Neural crest cell (in vitro differentiated cells): ENCODE data around the gene ZNF343. TPM values are rescaled to one million over a fixed set of nuclear protein-coding genes. Genes with fewer than 3 reads are reported as not detected.

ENCODE experiments used
- DNase-seq: peaks from one replicate; pipeline ENCODE4 v3.0.0; 2021; ENCODE audit warnings: low read depth, mixed read lengths, low spot score
- H3K27ac Mint-ChIP-seq: one replicate; pipeline ENCODE4 v1.8.0; 2021; ENCODE audit warnings: mild to moderate bottlenecking, mixed read lengths; ENCODE audit not compliant: unreplicated experiment
- H3K27me3 Mint-ChIP-seq: 2 replicates; pipeline ENCODE4 v1.8.0; 2021; ENCODE audit warnings: low read depth, mild to moderate bottlenecking, mixed read lengths
- H3K36me3 Mint-ChIP-seq: 2 replicates; pipeline ENCODE4 v1.8.0; 2021; ENCODE audit warnings: low read depth, mild to moderate bottlenecking, mixed read lengths
- H3K4me1 Mint-ChIP-seq: 2 replicates; pipeline ENCODE4 v1.8.0; 2021; ENCODE audit warnings: mixed read lengths
- H3K4me3 Mint-ChIP-seq: one replicate; pipeline ENCODE4 v1.8.0; 2021; ENCODE audit warnings: mild to moderate bottlenecking, mixed read lengths
- H3K9me3 Mint-ChIP-seq: 2 replicates; pipeline ENCODE4 v1.8.0; 2021; ENCODE audit warnings: mixed read lengths
- total RNA-seq: library from RNA; stranded (reverse); gene quantifications from 2 replicates; pipeline ENCODE4 v1.2.1, GENCODE V29; 2021
- TF ChIP-seq, protein P1 (sequence below): fragments of 200-600 bp; sonication (generic); conservative IDR thresholded peaks from 2 replicates; pipeline ENCODE4 v1.5.0; 2021; ENCODE audit warnings: antibody characterized with exemption, mild to moderate bottlenecking

ZNF343 gene
- total RNA-seq, 1 donor from 2014 or later = 12.8 TPM

DNA sequence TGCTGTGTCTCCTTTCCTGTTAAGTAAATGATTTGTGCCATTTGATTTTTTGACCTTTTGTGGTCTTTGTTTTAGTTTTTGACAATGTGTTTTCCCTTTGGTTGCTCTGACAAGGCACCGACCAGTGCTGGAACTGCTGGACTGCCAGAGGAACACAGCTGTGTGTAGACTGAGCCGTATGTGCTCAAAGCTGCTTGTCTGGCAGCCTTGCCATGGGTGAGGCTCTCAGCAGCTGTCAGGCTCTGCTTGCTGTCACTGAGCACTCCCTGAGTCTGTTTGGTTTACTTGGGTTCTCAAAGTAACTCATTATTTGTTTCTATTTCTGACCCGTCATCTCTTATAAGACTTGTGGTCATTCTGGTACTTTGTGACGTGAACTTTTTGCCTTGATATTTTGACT lies 23.1 kb downstream of the ZNF343 start:
- TF ChIP-seq, protein P1, sequence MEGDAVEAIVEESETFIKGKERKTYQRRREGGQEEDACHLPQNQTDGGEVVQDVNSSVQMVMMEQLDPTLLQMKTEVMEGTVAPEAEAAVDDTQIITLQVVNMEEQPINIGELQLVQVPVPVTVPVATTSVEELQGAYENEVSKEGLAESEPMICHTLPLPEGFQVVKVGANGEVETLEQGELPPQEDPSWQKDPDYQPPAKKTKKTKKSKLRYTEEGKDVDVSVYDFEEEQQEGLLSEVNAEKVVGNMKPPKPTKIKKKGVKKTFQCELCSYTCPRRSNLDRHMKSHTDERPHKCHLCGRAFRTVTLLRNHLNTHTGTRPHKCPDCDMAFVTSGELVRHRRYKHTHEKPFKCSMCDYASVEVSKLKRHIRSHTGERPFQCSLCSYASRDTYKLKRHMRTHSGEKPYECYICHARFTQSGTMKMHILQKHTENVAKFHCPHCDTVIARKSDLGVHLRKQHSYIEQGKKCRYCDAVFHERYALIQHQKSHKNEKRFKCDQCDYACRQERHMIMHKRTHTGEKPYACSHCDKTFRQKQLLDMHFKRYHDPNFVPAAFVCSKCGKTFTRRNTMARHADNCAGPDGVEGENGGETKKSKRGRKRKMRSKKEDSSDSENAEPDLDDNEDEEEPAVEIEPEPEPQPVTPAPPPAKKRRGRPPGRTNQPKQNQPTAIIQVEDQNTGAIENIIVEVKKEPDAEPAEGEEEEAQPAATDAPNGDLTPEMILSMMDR = no peak
- Mint-ChIP-seq H3K9me3 (no peaks in the 10 kb centered on the region), H3K27ac (no peak overlapping the region), H3K4me1 (no peaks in the 10 kb centered on the region), H3K36me3 (peaks cover 22% of the 10 kb centered on the region), H3K4me3 (no peak overlapping the region), H3K27me3 (no peaks in the 10 kb centered on the region)
- no peak for DNase-seq

DNA sequence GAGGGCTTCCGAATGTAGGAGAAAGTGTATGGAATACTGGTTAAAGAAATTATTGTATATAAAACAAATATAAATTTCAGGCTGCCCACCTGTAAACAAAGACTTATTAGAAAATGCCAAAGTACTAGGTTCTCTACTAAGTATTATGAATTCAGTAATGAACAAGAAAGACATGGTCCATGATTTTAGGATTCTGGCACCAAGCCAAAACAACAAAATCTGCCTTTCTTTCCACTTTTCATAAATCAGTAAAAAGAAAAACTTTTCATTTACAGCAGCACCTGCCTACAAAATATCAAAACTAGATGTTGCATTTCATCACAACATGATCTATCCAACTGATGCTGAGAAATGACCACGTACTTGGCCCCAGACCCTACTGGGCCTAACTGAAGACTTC lies 23.6 kb downstream of the ZNF343 start:
- H3K4me1 Mint-ChIP-seq = no peaks in the 10 kb centered on the region
- no peaks in the 10 kb centered on the region for H3K9me3 Mint-ChIP-seq
- H3K4me3 Mint-ChIP-seq = no peak overlapping the region
- TF ChIP-seq, protein P1 = no peak
- H3K27ac Mint-ChIP-seq = no peak overlapping the region
- no peaks in the 10 kb centered on the region for H3K27me3 Mint-ChIP-seq
- DNase-seq = no peak
- peaks cover 26% of the 10 kb centered on the region for H3K36me3 Mint-ChIP-seq

DNA sequence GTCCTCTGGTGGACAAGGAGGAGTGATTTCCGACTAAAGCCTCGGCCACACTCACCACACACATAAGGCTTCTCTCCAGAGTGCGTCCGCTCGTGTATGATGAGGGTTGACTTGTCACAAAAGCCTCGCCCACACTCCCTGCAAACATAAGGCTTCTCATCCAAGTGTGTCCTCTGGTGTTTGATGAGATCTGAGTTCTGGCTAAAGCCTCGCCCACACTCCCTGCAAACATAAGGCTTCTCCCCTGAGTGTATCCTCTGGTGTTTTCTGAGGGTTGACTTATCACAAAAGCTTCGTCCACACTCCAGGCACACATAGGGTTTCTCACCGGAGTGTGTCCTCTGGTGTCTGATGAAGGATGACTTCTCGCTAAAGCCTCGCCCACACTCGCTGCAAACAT lies 25.2 kb downstream of the ZNF343 start:
- no peak overlapping the region for H3K4me3 Mint-ChIP-seq
- H3K9me3 Mint-ChIP-seq = no peaks in the 10 kb centered on the region
- DNase-seq = no peak
- H3K36me3 Mint-ChIP-seq = peaks cover 27% of the 10 kb centered on the region
- TF ChIP-seq, protein P1 = no peak
- H3K27me3 Mint-ChIP-seq = no peaks in the 10 kb centered on the region
- no peak overlapping the region for H3K27ac Mint-ChIP-seq
- no peaks in the 10 kb centered on the region for H3K4me1 Mint-ChIP-seq

DNA sequence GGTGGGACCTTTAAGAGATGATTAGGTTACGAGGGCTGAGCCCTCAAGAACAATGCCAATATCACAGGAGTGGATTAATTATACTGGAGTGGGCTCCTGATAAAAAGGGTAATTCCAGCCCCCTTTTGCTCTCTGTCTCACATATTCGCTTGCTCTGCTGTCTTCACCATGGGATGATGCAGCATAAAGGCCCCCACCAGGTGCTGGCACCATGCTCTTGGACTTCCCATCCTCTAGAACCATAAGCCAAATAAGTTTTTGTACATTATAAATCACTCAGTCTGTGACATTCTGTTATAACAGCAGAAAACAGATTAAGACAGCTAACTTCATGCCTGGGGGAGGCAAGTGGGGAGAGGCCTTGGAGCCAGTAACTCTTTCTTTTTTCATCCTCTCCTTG lies 28.3 kb downstream of the ZNF343 start:
- no peak for DNase-seq
- no peaks in the 10 kb centered on the region for H3K27me3 Mint-ChIP-seq
- no peak overlapping the region for H3K4me3 Mint-ChIP-seq
- peaks cover 34% of the 10 kb centered on the region for H3K36me3 Mint-ChIP-seq
- H3K4me1 Mint-ChIP-seq = no peaks in the 10 kb centered on the region
- H3K27ac Mint-ChIP-seq = no peak overlapping the region
- TF ChIP-seq, protein P1 = no peak
- no peaks in the 10 kb centered on the region for H3K9me3 Mint-ChIP-seq

DNA sequence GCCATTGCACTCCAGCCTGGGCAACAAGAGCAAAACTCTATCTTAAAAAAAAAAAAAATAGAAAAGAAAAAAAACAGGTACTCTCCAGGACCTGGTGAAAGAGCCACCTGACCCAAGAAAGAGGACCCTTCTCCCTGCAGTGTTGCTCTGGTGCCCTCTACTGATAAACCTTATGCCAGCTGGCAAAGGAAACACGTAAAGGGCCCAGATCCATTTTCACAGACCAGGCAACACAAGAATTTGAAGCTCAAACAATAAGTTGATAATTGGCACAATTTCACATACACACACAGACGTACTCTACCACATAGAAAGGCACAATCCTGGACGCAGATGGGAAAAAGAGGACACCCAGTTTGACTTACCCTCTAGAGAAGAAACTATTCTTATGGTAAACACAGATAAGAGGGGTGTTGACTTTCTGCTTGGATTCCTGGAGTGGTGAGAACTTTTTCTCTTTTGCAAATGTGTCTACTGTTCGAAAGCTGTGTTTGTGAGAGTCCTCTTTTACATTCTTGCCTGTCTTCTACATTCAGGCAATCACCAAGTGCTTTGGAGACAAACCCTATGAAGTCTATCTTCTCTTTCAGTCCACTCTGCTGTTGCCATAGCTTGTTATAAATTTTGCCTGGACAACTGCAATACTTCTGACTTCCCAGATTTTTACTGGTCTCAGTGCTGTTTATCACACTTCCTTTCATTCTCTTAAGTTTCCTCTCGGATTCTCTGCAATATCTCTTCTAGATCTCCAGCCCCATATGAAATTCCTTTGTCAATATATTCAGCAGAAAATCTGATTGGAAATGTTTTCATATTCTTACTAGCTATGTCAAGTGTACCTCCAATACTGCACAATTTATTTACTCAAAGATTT lies 31.7 kb downstream of the ZNF343 start:
- TF ChIP-seq, protein P1 = peak; percentile 19
- Mint-ChIP-seq H3K27ac (no peak overlapping the region), H3K4me1 (peaks cover 3% of the 10 kb centered on the region), H3K27me3 (no peaks in the 10 kb centered on the region), H3K4me3 (no peak overlapping the region), H3K9me3 (no peaks in the 10 kb centered on the region), H3K36me3 (peaks cover 21% of the 10 kb centered on the region)
- no peak for DNase-seq
